Activated CD4-positive, alpha-beta T cell treated with anti-CD3 and anti-CD28 coated beads for 1 hour (primary cell): ENCODE measurements around the gene PDE7B.
"Not testable (repeated sequence)": the region's sequence is repeated elsewhere in the genome, so short reads cannot be mapped to it uniquely, and the experiment has no call there.

Experiments
- DNase-seq: peaks from one replicate; pipeline ENCODE4 v3.0.0-alpha.2; 2020

The PDE7B gene

GRCh38 chr6:136210398-136211165, 359.1 kb downstream of the PDE7B start:
- DNase-seq, result no peak

GRCh38 chr6:136212608-136213007, 361.1 kb downstream of the PDE7B start:
- DNase-seq, result no peak

DNA sequence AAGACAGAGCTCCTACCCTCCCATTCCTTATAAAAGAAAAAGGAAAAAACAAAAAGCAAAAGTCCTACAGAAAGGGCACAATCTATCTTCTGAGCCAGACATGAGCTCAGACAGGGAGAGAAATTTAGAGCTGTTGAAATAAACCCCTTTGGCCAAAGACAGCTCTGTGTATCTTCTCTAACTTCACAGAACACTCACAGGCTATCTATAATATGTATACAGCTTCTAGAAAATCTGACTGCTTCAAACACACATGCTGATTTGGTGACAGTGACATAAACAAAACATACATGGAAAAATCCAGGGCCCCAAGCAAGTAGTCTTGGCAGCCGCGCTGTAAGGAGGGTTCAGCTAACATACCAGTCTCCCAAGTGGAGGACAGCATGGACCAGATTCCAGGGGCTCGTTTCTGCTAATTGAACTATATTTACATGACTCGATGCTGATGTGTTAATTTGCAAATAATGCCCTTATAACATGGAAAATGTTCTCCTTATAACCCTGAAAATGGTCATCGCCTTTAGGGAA, 361.6 kb downstream of the PDE7B start:
- DNase-seq, result no peak

DNA sequence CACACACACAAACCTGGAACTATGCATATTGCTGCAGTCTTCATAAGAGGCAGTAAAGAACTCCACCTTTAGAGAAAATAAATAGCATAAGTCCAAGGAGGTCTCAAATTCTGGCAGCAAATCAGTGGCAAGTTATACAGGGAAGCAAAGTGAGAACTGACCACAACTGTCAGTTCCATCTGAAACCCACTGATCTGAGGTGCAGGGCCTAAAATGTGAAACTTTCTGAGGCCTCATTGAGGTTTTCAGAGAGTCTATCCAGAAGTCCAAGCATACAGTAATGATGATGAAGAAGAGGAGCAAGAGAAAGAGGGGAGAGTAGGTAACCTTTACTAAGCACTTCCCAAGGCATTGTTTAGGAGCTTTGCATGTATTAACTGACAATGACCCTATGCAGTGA, 362.4 kb downstream of the PDE7B start:
- DNase-seq, result no peak

GRCh38 chr6:136216503-136217401, 365.3 kb downstream of the PDE7B start:
- DNase-seq, result no peak

DNA sequence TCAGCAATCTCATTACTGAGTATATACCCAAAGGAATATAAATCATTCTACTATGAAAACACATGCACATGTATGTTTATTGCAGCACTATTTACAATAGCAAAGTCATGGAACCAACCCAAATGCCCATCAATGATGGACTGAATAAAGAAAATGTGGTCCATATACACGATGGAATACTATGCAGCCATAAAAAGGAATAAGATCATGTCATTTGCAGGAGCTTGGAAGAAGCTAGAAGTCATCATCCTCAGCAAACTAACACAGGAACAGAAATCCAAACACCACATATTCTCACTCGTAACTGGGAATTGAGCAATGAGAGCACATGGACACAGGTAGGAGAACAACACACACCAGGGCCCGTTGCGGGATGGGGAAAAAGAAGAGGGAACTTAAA, 373.5 kb downstream of the PDE7B start:
- not testable (repeated sequence) for DNase-seq

- no peak for DNase-seq
Observed at GRCh38 chr6:136225496-136225895, 374.0 kb downstream of the PDE7B start.

DNA sequence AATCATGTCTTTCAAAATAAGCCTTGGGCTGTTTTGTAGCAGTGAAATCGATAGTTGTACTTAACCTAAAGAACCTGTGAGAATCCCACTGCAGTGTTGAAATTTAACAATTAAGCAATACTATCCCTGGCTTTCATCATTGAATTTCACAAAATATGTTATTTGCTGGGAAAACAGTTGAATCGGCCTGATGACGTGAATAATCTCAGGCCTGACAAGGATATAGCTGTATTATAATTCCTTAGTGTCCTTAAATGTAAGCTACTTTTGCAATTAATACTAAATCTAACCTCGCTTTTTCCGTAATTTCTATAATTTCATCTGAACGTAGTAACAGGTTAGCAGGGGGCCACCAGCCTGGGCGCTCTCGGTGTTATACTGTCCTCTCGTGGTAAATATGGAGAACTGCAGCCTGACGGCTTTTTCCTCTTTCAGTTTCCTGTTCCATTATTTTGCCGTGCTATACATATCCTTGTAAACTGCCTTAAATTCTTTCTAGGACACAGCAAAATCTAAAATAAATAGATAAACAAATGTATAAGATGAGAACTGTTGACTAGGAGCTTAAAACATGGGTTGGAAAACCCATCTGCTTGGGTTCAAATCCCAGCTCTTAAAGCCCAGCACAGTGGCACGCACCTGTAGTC, 374.6 kb downstream of the PDE7B start:
- peak; percentile 32 for DNase-seq

GRCh38 chr6:136226674-136227377, 375.3 kb downstream of the PDE7B start:
- no peak for DNase-seq

DNA sequence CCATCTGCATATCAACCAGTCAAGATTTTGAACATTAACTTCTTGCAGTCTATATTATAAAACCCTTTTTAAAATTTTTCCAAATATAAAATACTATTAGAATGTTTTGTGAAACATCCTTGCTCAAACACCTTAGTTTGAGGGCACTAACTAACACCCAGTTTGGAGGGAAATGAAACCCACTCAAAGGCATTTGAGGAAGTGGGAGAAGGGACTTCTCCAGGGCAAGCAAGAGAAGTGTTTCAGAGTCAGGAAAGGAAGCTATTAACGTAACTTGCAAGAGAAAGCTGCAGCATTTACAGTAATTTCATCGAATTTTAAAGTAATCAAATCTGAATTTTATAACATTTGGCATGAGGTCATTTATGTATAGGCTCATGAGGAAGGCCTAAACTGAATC, 377.3 kb downstream of the PDE7B start:
- DNase-seq, result no peak

DNA sequence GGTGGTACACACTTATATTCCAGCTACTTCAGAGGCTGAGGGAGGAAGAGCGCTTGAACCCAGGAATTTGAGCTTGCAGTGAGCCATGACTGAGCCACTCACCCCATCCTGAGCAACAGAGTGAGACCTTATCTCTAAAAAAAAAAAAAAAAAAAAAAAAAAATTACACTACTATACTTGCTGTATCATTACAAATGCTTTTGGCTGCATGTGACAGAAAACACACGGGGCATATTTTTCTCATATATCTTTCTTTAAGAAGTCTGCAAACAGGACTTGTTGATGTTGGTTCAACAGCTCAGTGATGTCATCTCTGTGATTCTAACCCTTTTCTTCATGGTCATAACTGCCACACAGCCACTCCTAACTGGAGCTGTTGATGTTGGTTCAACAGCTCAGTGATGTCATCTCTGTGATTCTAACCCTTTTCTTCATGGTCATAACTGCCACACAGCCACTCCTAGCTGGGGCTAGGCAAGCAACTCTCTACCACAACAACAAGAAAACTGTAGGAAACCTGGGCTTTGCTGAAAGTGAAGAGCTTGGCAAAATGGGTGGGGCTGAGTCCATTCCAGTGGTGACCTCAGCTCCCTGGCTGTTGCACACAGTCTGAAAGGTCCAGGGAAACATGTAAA, 378.8 kb downstream of the PDE7B start:
- no peak for DNase-seq

GRCh38 chr6:136232701-136233100, 381.2 kb downstream of the PDE7B start:
- DNase-seq, result no peak

GRCh38 chr6:136235233-136235564, 383.7 kb downstream of the PDE7B start:
- DNase-seq, result no peak

GRCh38 chr6:136236466-136237293, 385.2 kb downstream of the PDE7B start:
- DNase-seq, result no peak

- no peak for DNase-seq
Observed at GRCh38 chr6:136244061-136244616, 392.6 kb downstream of the PDE7B start.
